ENCODE results near the gene ARHGEF19.

DNA sequence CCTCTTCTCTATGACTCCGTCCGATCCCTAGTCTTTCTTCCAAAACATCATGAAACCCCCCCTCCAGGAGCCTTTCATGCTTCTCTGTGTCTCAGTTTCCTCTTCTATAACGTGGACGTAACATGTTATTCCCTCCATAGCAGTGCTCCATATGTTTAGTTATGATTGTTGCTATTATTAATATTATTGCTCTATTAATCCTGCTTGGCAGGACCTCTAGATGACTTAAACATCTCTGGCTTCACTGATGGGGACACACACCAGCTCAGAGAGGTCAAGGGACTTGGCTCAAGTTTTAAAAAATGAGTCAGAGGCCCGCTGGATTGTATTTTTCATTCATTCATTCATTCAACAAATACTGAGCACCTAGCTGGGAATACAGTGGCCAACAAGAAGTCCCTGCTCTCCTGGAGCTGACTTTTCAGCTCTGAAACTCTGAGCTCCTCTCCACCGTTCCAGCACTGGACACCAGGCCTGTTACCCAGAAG lies 24.9 kb upstream of the ARHGEF19 start:
- TF ChIP-seq, protein P1, sequence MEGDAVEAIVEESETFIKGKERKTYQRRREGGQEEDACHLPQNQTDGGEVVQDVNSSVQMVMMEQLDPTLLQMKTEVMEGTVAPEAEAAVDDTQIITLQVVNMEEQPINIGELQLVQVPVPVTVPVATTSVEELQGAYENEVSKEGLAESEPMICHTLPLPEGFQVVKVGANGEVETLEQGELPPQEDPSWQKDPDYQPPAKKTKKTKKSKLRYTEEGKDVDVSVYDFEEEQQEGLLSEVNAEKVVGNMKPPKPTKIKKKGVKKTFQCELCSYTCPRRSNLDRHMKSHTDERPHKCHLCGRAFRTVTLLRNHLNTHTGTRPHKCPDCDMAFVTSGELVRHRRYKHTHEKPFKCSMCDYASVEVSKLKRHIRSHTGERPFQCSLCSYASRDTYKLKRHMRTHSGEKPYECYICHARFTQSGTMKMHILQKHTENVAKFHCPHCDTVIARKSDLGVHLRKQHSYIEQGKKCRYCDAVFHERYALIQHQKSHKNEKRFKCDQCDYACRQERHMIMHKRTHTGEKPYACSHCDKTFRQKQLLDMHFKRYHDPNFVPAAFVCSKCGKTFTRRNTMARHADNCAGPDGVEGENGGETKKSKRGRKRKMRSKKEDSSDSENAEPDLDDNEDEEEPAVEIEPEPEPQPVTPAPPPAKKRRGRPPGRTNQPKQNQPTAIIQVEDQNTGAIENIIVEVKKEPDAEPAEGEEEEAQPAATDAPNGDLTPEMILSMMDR (IDR thresholded peaks at IDR 0.05; ENCODE audit: low read depth, low read length), result no peak
- TF ChIP-seq EZH2phosphoT487 (IDR thresholded peaks at IDR 0.05; ENCODE audit: low read depth), result no peak

Measured in OCI-LY3 (cell line).